Embryonic facial prominence (tissue), 1 donor: ENCODE measurements around the gene LAMC3.
"Not testable (repeated sequence)": the region's sequence is repeated elsewhere in the genome, so short reads cannot be mapped to it uniquely, and the experiment has no call there.

Source experiments
- DNase-seq: peaks from one replicate; pipeline ENCODE4 v3.0.0-alpha.2; 2016; ENCODE audit errors: extremely low spot score

LAMC3 gene

DNA sequence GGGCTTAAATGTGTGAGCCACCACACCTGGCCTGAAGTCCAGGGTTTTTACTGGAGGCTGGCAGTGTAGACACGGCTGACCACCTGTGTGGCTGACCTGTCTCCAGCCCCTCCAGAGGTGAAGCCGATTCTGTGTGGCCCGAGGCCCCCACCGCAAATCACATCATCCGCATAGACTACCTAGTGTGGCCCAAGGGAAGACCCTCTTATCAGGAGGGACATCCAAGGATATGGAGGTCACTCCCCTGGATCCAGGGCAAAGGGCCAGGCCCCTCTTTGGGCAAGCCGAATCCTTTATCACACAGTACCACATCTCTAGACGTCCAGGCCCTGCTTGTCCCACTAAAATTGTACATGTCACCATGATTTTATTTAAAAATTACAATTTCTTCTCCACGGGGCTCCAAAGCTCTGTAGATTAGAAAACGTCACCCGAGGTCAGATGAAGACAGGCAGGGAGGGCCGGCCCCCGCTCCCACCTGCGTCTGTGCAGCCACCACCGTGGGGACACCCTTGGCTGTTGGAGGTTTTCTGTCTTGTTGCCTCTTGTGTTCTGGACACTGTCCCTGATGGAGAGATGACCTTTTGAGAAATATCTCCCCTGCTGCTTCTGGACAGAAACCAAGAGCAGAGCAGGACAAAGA, 20.1 kb downstream of the LAMC3 start:
- no peak for DNase-seq

DNA sequence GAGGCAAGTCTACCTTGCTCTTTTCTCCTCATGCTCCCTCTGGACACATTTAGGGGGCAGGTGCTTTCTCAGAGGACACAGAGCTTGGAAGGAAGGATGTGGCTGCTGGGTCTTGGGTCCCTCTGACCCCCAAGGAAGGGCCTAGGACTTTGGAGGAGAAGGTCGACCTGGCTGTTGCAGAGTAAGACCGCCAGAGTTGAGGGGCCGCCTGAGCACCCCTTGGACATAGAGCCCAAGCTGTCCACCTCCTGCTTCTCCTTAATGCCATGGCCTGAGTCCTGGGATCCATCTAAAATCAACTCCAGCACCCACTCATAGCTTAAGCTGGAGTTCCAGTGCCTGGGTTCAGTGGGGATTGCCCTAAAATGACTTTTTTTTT, 20.6 kb downstream of the LAMC3 start:
- no peak for DNase-seq

DNA sequence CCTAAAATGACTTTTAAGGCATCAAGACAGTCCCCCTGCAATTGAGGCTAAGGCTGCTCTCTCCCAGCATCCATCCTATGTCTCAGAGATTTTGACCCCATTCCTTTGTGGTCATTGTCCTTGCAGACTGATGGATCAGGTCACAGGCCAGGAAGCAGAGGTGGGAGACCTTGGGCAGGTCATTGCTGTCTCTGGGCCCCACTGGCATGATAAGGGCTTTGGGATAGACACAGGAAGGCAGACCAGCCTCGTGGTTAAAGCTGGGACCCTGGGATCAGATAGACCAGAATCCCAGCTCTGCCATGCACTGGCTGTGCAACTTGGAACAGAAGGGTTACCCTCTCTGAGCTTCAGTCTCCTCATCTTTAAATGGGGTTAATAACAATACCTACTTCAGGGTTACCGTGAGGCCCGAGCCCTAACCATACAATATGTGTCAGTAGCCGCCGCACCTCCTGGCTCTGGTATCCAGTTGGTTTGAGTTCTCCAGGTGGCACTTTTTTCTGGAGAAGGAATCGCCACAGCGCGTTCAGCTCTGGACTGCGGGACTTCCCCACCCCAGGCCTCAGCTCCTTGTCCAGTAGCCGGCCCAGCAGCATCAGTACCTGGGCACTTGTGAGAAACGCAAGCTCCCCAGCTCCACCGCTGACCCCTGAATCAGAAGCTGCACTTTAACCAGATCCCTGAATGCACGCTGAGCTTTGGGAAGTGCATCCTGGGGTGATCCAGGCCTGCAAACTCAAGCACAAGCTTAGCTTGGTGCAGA, 21.4 kb downstream of the LAMC3 start:
- no peak for DNase-seq

DNA sequence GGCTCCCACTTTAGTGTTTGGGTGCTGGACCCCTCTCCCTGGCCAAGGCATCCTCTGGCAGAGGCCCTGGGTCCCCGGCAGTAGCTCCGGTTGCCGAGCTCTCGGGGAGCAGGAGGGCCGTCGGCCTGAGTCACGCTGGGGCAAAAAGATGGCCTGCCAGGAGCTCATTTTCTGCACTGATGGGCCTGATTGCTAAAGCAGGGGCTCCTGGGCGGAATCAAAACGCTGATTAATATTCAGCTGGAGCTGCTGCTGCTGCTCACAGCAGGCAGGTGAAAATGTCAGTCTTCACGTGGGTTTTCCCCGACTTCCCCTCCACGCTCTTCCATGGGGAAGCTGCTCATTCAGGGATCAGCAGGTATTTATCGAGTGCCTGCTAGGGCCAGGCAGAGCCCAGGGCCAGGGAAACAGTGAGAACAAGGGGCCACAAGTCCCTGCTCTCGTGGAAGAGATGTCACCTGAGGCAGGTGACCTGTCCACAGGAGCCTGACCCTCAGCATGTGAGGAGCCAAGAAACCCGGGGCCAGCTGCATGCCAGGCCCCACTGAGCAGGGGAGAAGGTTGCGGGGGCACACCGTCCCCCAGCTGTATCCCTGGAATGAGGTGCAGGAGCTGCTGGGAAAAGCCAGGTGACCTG, 22.1 kb downstream of the LAMC3 start:
- no peak for DNase-seq

DNA sequence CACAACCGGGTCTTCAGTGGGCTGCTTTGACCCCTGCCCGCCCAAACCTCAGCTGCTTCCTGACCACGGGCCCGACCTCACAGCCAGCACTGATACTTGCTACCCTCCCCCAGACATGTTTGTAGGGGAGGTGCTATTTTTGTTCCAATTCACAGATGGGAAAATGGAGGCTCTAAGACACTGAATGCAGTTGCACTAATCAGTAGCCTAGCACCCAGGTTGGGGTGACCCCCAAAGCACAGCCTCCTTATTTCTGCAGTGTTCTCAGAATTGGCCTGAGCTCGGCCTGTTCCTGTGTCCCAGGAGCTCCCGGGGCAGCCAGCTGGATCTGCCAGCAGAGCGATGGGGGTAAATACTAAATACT, 22.6 kb downstream of the LAMC3 start:
- DNase-seq, result no peak

DNA sequence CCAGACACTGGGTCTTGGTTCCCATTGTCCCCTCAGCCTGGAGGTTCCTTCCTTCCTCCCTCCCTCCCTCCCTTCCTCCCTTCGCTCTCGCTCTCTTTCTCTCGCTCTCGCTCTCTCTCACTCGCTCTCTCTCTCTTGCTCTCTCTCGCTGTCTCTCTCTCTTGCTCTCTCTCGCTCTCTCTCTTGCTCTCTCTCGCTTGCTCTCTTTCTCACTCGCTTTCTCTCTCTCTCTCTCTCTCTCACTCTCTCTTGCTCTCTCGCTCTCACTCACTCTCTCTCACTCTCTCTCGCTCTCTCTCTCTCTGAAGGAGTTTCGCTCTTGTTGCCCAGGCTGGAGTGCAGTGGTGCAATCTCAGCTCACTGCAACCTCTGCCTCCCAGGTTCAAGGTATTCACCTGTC, 23.4 kb downstream of the LAMC3 start:
- no peak for DNase-seq

DNA sequence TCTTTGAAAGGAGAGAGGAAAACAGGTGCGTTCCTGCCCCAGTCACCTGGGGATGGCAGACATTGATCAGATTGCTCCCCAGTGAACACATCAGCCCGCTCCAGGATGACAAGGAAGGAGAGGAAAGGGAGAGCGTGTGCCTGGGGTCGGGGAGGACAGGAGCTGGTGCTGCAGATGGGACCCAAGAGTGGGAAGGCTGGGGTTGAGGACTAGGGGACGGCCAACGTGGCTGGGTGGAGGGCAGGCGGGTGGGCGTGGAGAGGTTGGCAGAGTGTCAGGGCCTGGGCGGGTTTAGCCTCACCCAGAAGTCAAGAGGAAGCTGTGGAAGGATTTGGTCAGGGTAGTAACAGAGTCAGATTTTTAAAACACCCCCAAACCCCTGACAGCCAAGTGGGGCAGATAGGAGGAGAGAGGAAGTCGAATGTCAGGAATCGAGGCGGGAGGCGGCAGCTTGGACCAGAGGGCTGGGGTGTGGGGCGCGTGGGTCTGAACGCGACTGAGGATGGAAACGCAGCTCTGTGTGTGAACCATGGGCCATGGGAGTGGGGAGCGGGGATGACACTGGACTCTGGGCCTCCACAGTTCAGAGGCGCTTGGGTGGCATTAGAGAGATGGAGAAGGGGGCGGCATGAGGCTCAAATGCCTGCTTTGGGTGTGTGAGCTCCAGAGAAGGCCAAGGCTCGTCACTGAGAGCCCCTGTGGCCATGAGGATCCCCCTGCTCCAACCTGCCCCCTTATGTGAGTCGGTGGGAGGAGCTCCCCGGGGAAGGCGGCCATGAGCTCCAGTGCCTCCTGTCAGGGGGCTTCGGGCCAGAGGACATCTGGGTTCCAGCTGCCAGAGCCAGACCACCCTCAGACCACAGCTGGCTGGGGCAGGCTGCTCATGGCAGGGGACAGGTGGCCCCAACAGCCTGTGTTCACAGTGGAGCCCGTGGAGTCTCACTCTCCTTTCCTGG, 24.6 kb downstream of the LAMC3 start:
- DNase-seq, result no peak

DNA sequence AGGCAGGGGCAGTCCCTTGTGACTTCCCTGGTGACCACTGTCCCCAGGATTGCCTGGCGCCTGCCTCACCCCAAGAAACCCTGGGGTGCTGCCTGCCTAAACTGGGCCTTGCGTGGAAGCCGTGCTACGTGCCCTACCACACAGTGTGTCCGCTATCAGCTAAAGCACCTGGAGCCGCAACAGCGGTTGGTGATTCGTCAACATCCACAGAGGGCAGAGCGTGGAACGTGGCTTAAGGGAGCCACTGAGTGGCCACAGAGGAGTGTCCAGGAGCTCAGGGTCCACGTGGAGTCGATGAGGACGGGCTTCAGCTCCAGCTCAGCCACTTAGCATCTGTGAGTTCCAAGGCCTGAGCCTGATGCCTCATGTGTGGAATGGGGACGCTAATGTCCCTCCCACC, 25.3 kb downstream of the LAMC3 start:
- DNase-seq, result no peak

DNA sequence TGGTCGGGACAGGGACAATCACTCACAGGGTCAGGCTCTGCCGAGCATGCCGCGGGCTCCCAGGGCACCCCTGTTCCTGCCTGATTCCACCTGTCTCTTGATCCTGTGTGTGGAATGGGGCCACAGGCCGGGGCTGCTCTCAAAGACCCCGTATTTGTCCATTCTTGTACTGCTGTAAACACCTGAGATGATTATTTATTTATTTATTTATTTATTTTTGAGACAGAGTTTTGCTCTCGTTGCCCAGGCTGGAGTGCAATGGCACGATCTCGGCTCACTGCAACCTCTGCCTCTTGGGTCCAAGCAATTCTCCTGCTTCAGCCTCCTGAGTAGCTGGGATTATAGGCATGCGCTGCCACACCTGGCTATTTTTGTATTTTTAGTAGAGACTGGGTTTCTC, 25.8 kb downstream of the LAMC3 start:
- DNase-seq, result not testable (repeated sequence)

DNA sequence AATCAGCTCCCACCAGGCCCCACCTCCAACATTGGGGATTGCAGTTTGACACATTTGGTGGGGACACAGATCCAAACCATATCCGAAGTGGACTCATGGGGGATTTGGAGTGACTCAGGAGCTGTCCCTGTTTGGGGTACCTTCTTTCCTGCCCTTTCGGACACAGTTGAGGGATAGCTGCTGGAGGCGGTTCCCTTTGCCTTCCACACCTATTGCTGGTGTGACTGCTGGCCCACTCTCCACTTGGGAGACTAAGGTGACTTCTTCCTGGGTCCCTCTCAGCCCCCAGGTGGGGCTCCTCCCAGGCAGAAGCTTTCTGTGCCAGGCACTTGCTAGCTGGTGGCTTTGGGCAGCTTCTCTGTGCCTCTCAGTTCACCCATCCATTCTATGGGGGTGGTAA, 26.6 kb downstream of the LAMC3 start:
- DNase-seq, result no peak

DNA sequence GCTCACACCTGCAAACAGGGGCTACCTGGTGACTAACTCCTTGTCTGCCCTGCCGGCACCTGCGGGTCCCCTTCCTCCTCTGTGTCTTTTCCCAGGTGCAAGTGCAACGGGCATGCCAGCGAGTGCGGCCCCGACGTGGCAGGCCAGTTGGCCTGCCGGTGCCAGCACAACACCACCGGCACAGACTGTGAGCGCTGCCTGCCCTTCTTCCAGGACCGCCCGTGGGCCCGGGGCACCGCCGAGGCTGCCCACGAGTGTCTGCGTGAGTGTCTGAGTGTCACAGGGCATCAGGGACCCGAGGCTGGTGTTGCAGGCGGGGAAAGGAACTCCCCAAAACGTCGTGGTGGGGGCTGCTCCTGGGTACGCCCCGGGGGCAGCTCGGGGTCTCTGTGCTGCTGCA, 27.1 kb downstream of the LAMC3 start:
- no peak for DNase-seq

DNA sequence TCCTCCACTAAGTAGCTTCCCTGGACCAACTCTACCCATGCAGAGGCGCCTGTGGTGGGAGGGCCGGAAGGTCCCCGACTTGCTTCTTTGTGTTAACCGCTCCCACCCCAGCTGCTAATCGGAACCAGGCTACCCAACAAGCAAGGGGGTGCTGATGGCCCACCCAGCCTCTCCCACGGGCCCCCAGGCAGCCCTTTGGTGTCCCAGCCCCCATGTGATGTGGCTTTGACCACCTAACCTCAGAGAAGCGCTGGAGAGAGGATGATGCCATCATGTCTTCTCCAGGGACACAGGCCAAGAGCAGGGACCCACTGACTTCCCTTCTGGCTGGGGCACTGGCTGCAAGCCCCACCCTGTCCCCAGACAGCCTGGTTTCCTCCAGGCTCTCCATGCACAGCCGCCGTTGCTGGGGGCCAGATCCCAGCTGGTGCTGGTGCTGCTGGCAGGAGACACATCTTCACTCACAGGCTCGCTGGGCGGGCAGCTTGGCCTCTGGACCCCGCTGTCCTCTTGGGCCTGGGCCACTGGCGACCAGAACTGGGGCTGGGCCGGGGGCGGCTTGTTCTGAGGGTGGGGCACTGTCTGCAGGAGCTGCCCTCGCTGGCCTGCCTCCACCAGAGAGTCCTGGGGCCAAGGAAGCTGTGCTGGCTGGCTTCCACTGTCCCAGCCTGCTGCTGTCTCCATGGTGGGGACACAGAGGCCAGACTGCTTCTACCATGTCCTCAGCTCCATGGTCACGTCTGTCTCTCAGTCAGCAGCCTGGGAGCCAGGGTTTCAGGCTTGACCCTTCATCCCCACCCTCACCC, 27.8 kb downstream of the LAMC3 start:
- DNase-seq, result no peak

DNA sequence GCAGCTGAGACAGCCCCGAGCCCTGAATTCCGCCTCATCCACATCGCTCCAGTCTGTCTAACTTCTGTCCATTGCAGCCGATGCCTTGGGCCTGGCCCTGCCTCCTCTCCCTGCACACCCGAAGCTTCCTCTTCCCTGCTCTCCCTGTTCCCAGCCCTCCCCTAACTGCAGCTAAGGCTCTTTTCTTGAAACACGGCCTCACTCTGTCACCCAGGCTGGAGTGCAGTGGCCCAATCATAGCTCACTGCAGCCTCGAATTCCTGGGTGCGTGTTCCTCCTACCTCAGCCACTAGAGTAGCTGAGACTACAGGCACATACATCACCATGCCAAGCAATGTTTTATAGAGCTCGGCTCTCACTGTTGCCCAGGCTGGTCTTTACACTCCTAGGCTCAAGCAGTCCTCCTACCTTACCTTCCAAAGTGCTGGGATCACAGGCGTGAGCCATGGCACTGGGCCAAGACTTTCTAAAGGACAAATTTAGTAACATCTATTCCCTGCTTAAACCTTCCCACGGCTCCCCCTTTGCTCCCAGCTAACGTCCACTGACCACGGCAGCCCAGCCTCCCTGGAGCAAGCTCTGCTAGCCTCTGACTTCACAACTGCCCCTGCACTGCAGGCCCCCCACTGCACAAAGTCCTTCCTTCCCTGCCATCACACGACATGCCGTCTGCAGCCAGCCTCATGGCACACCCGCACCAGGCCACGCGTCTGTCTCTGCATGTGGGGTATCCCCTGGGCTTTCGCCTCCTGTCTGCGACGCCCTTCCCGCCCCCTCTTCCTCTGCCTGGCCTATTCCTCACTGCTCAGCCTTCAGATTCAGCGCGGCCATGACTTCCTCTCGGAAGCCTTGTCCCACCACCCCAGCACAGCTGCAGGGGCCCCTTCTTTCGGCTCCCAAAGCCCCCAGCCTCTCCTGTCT, 28.6 kb downstream of the LAMC3 start:
- no peak for DNase-seq

DNA sequence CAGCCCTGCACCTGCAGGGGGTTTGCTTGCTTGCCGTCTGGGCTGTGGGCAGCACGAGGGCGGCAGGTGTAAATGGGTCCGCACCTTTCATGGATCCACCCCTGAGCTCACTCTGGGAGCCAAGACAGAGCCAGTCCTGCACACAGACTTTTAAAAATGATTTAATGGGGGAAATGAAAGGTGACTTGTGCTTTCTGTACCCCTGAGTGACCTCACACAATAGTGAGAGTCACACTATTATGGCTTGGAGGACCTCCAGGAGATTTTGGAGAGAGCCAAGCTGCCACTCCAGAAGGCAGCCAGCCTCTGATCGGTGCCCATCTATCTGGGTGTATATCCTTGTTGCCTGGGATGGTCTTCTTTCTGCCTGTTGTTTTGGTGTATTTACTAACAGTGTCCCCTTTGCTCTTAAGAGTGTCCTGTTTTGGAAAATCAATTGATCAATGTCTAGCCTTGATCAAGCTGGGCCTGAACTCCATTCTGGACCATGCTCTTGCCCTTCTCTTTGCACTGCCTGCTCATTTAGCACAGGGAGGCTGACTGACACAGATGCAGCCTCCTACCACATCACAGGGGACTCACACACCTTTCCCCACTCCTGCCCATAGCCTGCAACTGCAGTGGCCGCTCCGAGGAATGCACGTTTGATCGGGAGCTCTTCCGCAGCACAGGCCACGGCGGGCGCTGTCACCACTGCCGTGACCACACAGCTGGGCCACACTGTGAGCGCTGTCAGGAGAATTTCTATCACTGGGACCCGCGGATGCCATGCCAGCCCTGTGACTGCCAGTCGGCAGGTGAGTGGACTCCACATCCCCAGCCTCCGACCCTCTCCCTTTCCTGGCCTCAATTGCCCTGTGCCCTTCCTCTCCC, 29.5 kb downstream of the LAMC3 start:
- DNase-seq, result no peak

DNA sequence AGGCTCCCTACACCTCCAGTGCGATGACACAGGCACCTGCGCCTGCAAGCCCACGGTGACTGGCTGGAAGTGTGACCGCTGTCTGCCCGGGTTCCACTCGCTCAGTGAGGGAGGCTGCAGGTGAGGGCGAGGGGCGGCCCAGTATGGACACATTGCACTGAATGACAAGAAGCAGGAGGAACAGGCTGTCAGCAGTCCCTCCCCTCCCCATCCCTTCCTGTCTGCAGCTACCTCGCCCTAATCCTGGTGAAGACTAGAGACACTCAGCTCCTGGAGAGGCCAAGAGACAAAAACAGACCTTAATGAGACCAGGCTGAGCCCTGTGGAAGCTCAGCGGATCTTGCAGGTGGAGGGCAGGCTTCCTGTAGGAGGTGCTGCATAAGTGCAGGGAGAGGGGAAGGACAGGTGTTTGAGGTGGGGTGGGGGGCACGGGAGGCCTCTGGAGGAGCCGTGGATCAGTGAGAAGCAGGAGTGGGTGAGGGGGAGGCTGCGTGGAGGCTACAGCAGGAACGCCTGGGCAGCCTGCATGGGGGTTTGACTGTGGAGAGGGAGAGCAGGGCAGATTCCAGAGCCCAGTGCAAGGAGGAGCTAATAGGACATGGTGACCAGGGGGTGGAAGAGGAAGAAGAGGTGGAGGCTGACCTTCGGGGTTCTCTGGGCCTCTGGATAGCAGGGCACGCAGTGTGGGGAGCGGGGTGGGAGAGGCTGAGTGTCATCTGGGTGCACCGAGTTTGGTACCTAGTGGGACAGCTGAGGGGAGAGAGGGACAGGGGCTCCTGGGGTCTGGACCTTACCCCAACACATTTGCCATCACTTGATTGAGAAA, 30.4 kb downstream of the LAMC3 start:
- no peak for DNase-seq

DNA sequence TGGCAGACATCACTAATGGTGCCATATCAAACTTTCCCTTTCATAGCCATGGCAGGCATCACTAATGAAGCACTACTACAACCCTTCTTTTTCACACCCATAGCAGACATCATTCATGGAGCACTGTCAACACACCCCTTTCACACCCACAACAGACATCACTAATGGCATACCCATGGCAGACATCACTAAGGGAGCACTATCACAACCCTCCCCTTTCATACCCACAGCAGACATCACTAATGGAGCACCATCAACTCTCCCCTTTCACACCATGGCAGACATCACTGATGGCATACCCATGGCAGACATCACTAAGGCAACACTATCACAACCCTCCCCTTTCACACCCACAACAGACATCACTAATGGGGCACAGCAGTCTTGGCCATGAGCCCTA, 33.7 kb downstream of the LAMC3 start:
- no peak for DNase-seq

DNA sequence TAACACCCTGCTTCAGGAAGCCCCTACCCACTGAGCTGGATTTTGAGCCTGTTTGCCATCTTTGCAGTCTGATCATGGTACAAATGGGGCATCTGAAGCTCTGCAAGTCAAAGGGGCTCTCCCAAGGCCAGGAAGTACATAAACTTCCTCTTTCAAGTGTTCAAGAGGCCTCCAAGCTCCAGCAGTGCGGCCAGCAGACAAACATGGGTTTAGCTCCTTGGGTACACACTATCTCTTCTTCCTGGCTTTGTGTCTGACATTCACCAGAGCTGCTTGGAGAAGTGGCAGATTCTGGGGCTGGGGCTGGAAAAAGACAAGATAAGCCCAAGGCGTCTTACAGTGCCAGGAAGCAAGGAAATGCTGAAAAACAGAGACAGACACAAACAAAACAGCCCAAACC, 34.1 kb downstream of the LAMC3 start:
- no peak for DNase-seq

DNA sequence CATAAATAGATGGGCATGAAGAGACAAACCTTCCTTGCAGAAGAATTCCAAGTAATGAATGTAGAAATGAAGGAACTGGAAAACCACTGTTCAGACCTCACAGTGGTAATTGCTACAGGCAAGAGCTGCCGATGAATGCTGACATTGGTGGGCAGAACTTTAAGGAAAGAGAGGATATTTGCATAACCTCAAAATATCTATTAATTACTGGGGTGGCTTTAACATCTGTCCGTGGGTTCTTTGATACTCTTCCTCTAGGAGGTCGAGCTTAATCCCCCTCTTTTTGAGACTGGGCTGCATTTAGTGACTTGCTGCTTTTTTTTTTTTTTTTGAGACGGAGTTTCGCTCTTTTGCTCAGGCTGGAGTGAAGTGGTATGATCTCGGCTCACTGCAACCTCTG, 34.7 kb downstream of the LAMC3 start:
- DNase-seq, result no peak
